Breast epithelium (tissue), 4 donors: ENCODE results near the gene CEP128. TPM values are rescaled to one million over a fixed set of nuclear protein-coding genes. Genes with fewer than 3 reads are reported as not detected.

Experiments
- DNase-seq, 2 donors: peaks; one replicate each; pipeline ENCODE4 v3.0.0-alpha.2; 2019; ENCODE audit warnings: low spot score in 2 of 2
- H3K27ac ChIP-seq, 2 donors: fragments of 200-600 bp; sonication (generic) in 1 of 2; one replicate each; pipeline ENCODE4 v1.5.1; 2016 to 2019; ENCODE audit warnings: mild to moderate bottlenecking in 1 of 2
- H3K27me3 ChIP-seq, 2 donors: fragments of 200-600 bp; sonication (generic) in 1 of 2; one replicate each; pipeline versions ENCODE4 v1.5.1 to v1.6.0; 2017 to 2019; ENCODE audit warnings: control low read depth in 1 of 2, mild to moderate bottlenecking in 1 of 2
- H3K36me3 ChIP-seq: fragments of 200-600 bp; one replicate; pipeline ENCODE4 v1.5.1; 2019
- H3K4me1 ChIP-seq, 2 donors: fragments of 200-600 bp; sonication (generic); one replicate each; pipeline ENCODE4 v1.5.1; 2016 to 2019; ENCODE audit warnings: control low read depth in 1 of 2
- H3K4me3 ChIP-seq, 3 donors: fragments of 200-600 bp; sonication (generic); 1 replicate in 2 of 3; 2 replicates in 1 of 3; pipeline ENCODE4 v1.5.1; 2016 to 2019; ENCODE audit warnings: mild to moderate bottlenecking in 3 of 3, moderate library complexity in 2 of 3
- H3K9me3 ChIP-seq, 2 donors: fragments of 200-600 bp; sonication (generic) in 1 of 2; one replicate each; pipeline ENCODE4 v1.5.1; 2016 to 2019; ENCODE audit warnings: control low read depth in 1 of 2
- CTCF ChIP-seq, 3 donors: fragments of 450-650 bp; IDR thresholded peaks; one replicate each; pipeline ENCODE4 v1.5.1; 2016 to 2017; ENCODE audit warnings: antibody characterized with exemption in 3 of 3, mild to moderate bottlenecking in 3 of 3, moderate library complexity in 3 of 3
- POLR2A ChIP-seq: fragments of 450-650 bp; IDR thresholded peaks from one replicate; pipeline ENCODE4 v1.6.1; 2016; ENCODE audit warnings: antibody characterized with exemption, mild to moderate bottlenecking, moderate library complexity
- POLR2AphosphoS5 ChIP-seq, 3 donors: sonication (generic); formaldehyde crosslinking; IDR thresholded peaks; one replicate each; pipeline ENCODE4 v1.6.1; 2017; ENCODE audit warnings: antibody characterized with exemption in 3 of 3
- intact Hi-C: fragments of 100-400 bp; cut with DNase I; formaldehyde crosslinking; loops from one replicate; pipeline ENCODE4 v1.15.1; 2023; ENCODE audit warnings: low total_unique reads
- total RNA-seq, 3 donors: library from RNA; depleted of rRNA; stranded (reverse); fragments of >200 nt; gene quantifications; one replicate each; pipeline ENCODE4 v1.1.0, GENCODE V29; 2016

The CEP128 gene
- total RNA-seq, 3 donors from 2014 or later = 10.2 to 16.1 (median 11.0) TPM

GRCh38 chr14:80507292-80507869 is 434.2 kb downstream of the CEP128 start:
- Histone ChIP-seq H3K27me3 (no peaks in the 10 kb centered on the region), H3K4me3 (no peak overlapping the region), H3K27ac (no peak overlapping the region), H3K36me3 (no peaks in the 10 kb centered on the region), H3K4me1 (no peaks in the 10 kb centered on the region), H3K9me3 (peaks cover 0 to 2% of the 10 kb centered on the region in 2 donors)
- TF ChIP-seq CTCF (IDR thresholded peaks at IDR 0.05) (no peak), POLR2AphosphoS5 (IDR thresholded peaks at IDR 0.05) (no peak), POLR2A (no peak)
- intact Hi-C loops = no loop called here
- no peak for DNase-seq

GRCh38 chr14:80504781-80505180 is 436.8 kb downstream of the CEP128 start:
- no peaks in the 10 kb centered on the region for H3K4me1 ChIP-seq
- intact Hi-C loops = no loop called here
- no peak overlapping the region for H3K4me3 ChIP-seq
- DNase-seq = no peak
- no peaks in the 10 kb centered on the region for H3K36me3 ChIP-seq
- H3K27me3 ChIP-seq = no peaks in the 10 kb centered on the region
- TF ChIP-seq POLR2AphosphoS5 (IDR thresholded peaks at IDR 0.05) = no peak
- no peak for TF ChIP-seq POLR2A
- no peak for TF ChIP-seq CTCF (IDR thresholded peaks at IDR 0.05)
- no peaks in the 10 kb centered on the region for H3K9me3 ChIP-seq
- H3K27ac ChIP-seq = no peak overlapping the region

GRCh38 chr14:80498533-80498932 is 443.0 kb downstream of the CEP128 start:
- Histone ChIP-seq H3K9me3 (no peaks in the 10 kb centered on the region), H3K4me1 (no peaks in the 10 kb centered on the region), H3K27ac (no peak overlapping the region), H3K36me3 (no peaks in the 10 kb centered on the region), H3K27me3 (no peaks in the 10 kb centered on the region), H3K4me3 (no peak overlapping the region)
- TF ChIP-seq CTCF (IDR thresholded peaks at IDR 0.05) = no peak
- TF ChIP-seq POLR2A = no peak
- TF ChIP-seq POLR2AphosphoS5 (IDR thresholded peaks at IDR 0.05) = no peak
- intact Hi-C loops = no loop called here
- DNase-seq = no peak

GRCh38 chr14:80496090-80496489 is 445.4 kb downstream of the CEP128 start:
- no peaks in the 10 kb centered on the region for H3K27me3 ChIP-seq
- no peaks in the 10 kb centered on the region for H3K4me1 ChIP-seq
- intact Hi-C loops = no loop called here
- no peaks in the 10 kb centered on the region for H3K36me3 ChIP-seq
- no peak for DNase-seq
- H3K9me3 ChIP-seq = no peaks in the 10 kb centered on the region
- TF ChIP-seq POLR2A = no peak
- TF ChIP-seq POLR2AphosphoS5 (IDR thresholded peaks at IDR 0.05) = no peak
- no peak for TF ChIP-seq CTCF (IDR thresholded peaks at IDR 0.05)
- H3K27ac ChIP-seq = no peak overlapping the region
- no peak overlapping the region for H3K4me3 ChIP-seq

- no peaks in the 10 kb centered on the region for H3K36me3 ChIP-seq
- intact Hi-C loops = no loop called here
- no peaks in the 10 kb centered on the region for H3K9me3 ChIP-seq
- H3K27me3 ChIP-seq = no peaks in the 10 kb centered on the region
- TF ChIP-seq POLR2AphosphoS5 (IDR thresholded peaks at IDR 0.05) (no peak), POLR2A (no peak), CTCF (IDR thresholded peaks at IDR 0.05) (no peak)
- no peaks in the 10 kb centered on the region for H3K4me1 ChIP-seq
- no peak for DNase-seq
- no peak overlapping the region for H3K27ac ChIP-seq
- no peak overlapping the region for H3K4me3 ChIP-seq
Observed at GRCh38 chr14:80494769-80495168, 446.8 kb downstream of the CEP128 start.
